ENCODE results near the gene MACROD2. TPM values are rescaled to one million over a fixed set of nuclear protein-coding genes. Genes with fewer than 3 reads are reported as not detected.

Gene MACROD2
- total and polyA plus RNA-seq, 2 experiments from 2014 or later, result 2.8 to 4.3 TPM

DNA sequence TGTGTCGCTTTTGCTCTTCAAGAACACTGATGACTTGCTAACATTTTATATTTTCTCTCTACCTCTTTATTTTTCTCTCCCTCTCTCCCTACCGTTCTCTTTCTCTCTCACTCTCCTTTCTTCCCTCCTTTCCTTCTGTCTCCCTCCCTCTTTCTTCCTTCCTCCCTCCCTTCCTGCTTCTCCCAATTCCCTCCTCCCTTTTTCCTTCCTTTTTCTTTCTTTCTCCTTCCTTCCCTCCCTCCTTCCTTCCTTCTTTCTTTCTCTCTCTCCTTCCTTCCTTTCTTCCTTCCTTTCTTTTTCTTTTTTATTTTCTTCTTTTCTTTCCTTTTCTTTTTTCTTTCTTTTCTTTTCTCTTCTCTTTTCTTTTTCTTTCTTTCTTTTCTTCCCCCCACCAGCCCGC lies 1511.8 kb downstream of the MACROD2 start:
- TF ChIP-seq JUNB (IDR thresholded peaks at IDR 0.05; ENCODE audit: unreplicated experiment) (no peak), CREB1 (CRISPR knock-in tag; IDR thresholded peaks at IDR 0.05; ENCODE audit: low read depth) (no peak), STAT1 (IDR thresholded peaks at IDR 0.05; ENCODE audit: unreplicated experiment) (no peak), NANOG (IDR thresholded peaks at IDR 0.05; ENCODE audit: borderline replicate concordance) (no peak), POLR2AphosphoS5 (IDR thresholded peaks at IDR 0.05; ENCODE audit: low read depth) (no peak), ZNF114 (CRISPR knock-in tag; IDR thresholded peaks at IDR 0.05) (no peak), ZNF331 (CRISPR knock-in tag; IDR thresholded peaks at IDR 0.05; ENCODE audit: low read depth) (no peak), EZH2 (IDR thresholded peaks at IDR 0.05; ENCODE audit: low read depth, unreplicated experiment) (no peak), EZH2phosphoT487 (IDR thresholded peaks at IDR 0.05; ENCODE audit: unreplicated experiment) (no peak)
- TF ChIP-seq, protein P1, sequence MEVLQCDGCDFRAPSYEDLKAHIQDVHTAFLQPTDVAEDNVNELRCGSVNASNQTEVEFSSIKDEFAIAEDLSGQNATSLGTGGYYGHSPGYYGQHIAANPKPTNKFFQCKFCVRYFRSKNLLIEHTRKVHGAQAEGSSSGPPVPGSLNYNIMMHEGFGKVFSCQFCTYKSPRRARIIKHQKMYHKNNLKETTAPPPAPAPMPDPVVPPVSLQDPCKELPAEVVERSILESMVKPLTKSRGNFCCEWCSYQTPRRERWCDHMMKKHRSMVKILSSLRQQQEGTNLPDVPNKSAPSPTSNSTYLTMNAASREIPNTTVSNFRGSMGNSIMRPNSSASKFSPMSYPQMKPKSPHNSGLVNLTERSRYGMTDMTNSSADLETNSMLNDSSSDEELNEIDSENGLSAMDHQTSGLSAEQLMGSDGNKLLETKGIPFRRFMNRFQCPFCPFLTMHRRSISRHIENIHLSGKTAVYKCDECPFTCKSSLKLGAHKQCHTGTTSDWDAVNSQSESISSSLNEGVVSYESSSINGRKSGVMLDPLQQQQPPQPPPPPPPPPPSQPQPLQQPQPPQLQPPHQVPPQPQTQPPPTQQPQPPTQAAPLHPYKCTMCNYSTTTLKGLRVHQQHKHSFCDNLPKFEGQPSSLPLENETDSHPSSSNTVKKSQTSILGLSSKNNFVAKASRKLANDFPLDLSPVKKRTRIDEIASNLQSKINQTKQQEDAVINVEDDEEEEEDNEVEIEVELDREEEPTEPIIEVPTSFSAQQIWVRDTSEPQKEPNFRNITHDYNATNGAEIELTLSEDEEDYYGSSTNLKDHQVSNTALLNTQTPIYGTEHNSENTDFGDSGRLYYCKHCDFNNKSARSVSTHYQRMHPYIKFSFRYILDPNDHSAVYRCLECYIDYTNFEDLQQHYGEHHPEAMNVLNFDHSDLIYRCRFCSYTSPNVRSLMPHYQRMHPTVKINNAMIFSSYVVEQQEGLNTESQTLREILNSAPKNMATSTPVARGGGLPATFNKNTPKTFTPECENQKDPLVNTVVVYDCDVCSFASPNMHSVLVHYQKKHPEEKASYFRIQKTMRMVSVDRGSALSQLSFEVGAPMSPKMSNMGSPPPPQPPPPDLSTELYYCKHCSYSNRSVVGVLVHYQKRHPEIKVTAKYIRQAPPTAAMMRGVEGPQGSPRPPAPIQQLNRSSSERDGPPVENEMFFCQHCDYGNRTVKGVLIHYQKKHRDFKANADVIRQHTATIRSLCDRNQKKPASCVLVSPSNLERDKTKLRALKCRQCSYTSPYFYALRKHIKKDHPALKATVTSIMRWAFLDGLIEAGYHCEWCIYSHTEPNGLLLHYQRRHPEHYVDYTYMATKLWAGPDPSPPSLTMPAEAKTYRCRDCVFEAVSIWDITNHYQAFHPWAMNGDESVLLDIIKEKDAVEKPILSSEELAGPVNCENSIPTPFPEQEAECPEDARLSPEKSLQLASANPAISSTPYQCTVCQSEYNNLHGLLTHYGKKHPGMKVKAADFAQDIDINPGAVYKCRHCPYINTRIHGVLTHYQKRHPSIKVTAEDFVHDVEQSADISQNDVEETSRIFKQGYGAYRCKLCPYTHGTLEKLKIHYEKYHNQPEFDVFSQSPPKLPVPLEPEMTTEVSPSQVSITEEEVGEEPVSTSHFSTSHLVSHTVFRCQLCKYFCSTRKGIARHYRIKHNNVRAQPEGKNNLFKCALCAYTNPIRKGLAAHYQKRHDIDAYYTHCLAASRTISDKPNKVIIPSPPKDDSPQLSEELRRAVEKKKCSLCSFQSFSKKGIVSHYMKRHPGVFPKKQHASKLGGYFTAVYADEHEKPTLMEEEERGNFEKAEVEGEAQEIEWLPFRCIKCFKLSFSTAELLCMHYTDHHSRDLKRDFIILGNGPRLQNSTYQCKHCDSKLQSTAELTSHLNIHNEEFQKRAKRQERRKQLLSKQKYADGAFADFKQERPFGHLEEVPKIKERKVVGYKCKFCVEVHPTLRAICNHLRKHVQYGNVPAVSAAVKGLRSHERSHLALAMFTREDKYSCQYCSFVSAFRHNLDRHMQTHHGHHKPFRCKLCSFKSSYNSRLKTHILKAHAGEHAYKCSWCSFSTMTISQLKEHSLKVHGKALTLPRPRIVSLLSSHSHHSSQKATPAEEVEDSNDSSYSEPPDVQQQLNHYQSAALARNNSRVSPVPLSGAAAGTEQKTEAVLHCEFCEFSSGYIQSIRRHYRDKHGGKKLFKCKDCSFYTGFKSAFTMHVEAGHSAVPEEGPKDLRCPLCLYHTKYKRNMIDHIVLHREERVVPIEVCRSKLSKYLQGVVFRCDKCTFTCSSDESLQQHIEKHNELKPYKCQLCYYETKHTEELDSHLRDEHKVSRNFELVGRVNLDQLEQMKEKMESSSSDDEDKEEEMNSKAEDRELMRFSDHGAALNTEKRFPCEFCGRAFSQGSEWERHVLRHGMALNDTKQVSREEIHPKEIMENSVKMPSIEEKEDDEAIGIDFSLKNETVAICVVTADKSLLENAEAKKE (CRISPR knock-in tag; IDR thresholded peaks at IDR 0.05), result no peak
- TF ChIP-seq, protein P2, sequence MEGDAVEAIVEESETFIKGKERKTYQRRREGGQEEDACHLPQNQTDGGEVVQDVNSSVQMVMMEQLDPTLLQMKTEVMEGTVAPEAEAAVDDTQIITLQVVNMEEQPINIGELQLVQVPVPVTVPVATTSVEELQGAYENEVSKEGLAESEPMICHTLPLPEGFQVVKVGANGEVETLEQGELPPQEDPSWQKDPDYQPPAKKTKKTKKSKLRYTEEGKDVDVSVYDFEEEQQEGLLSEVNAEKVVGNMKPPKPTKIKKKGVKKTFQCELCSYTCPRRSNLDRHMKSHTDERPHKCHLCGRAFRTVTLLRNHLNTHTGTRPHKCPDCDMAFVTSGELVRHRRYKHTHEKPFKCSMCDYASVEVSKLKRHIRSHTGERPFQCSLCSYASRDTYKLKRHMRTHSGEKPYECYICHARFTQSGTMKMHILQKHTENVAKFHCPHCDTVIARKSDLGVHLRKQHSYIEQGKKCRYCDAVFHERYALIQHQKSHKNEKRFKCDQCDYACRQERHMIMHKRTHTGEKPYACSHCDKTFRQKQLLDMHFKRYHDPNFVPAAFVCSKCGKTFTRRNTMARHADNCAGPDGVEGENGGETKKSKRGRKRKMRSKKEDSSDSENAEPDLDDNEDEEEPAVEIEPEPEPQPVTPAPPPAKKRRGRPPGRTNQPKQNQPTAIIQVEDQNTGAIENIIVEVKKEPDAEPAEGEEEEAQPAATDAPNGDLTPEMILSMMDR (conservative IDR thresholded peaks at IDR 0.05; ENCODE audit: low read depth in 2 of 2), result no peak
- TF ChIP-seq, protein P3, sequence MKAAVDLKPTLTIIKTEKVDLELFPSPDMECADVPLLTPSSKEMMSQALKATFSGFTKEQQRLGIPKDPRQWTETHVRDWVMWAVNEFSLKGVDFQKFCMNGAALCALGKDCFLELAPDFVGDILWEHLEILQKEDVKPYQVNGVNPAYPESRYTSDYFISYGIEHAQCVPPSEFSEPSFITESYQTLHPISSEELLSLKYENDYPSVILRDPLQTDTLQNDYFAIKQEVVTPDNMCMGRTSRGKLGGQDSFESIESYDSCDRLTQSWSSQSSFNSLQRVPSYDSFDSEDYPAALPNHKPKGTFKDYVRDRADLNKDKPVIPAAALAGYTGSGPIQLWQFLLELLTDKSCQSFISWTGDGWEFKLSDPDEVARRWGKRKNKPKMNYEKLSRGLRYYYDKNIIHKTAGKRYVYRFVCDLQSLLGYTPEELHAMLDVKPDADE (IDR thresholded peaks at IDR 0.05), result no peak
- TF ChIP-seq, protein P4, sequence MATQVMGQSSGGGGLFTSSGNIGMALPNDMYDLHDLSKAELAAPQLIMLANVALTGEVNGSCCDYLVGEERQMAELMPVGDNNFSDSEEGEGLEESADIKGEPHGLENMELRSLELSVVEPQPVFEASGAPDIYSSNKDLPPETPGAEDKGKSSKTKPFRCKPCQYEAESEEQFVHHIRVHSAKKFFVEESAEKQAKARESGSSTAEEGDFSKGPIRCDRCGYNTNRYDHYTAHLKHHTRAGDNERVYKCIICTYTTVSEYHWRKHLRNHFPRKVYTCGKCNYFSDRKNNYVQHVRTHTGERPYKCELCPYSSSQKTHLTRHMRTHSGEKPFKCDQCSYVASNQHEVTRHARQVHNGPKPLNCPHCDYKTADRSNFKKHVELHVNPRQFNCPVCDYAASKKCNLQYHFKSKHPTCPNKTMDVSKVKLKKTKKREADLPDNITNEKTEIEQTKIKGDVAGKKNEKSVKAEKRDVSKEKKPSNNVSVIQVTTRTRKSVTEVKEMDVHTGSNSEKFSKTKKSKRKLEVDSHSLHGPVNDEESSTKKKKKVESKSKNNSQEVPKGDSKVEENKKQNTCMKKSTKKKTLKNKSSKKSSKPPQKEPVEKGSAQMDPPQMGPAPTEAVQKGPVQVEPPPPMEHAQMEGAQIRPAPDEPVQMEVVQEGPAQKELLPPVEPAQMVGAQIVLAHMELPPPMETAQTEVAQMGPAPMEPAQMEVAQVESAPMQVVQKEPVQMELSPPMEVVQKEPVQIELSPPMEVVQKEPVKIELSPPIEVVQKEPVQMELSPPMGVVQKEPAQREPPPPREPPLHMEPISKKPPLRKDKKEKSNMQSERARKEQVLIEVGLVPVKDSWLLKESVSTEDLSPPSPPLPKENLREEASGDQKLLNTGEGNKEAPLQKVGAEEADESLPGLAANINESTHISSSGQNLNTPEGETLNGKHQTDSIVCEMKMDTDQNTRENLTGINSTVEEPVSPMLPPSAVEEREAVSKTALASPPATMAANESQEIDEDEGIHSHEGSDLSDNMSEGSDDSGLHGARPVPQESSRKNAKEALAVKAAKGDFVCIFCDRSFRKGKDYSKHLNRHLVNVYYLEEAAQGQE (IDR thresholded peaks at IDR 0.05; ENCODE audit: unreplicated experiment), result no peak
- H2AFZ ChIP-seq, result no peak overlapping the region
- H3K27me3 Mint-ChIP-seq (ENCODE audit: insufficient read depth, low read depth, poor library complexity), result no peaks in the 10 kb centered on the region
- no peak overlapping the region for H3K4me2 ChIP-seq
- no peaks in the 10 kb centered on the region for H3K36me3 ChIP-seq (ENCODE audit: insufficient read depth)
- no peak overlapping the region for H3K27ac ChIP-seq (ENCODE audit: low read depth)
- DNase-seq (ENCODE audit: low spot score), result no peak
- H3K27ac Mint-ChIP-seq, result no peak overlapping the region
- H3K4me3 ChIP-seq, result no peak overlapping the region
- ATAC-seq, result no peak
- H4K20me1 ChIP-seq (replicated peaks; ENCODE audit: insufficient read depth), result no peaks in the 10 kb centered on the region
- no peaks in the 10 kb centered on the region for H3K4me1 Mint-ChIP-seq
- H3K9me2 ChIP-seq (ENCODE audit: insufficient read depth), result peaks cover 13% of the 10 kb centered on the region; the same call in 1 of the 2 replicates
- H3F3A ChIP-seq (replicated peaks; ENCODE audit: low read depth), result no peaks in the 10 kb centered on the region
- no peaks in the 10 kb centered on the region for H3K79me2 ChIP-seq (replicated peaks; ENCODE audit: insufficient read depth)
- no peaks in the 10 kb centered on the region for H3K4me1 ChIP-seq (ENCODE audit: insufficient read depth)
- H3K36me3 Mint-ChIP-seq (ENCODE audit: low read depth), result no peaks in the 10 kb centered on the region
- H3K4me3 Mint-ChIP-seq, result no peak overlapping the region
- no peaks in the 10 kb centered on the region for H3K9me3 Mint-ChIP-seq
- no peaks in the 10 kb centered on the region for H3K27me3 ChIP-seq (ENCODE audit: insufficient read depth)

Data from GM23338 (cell line).